PC-3 (cell line): Measurements from ENCODE around the gene RIOX2.

Experiments used
- CTCF ChIP-seq: fragments of 300-600 bp; sonication (generic); conservative IDR thresholded peaks from 2 replicates; pipeline ENCODE4 v1.5.1; 2017; ENCODE audit warnings: antibody characterized with exemption, low read depth, mild to moderate bottlenecking, low read length
- EZH2 ChIP-seq: fragments of 300-600 bp; sonication (generic); IDR thresholded peaks from one replicate; pipeline ENCODE4 v1.6.1; 2017; ENCODE audit warnings: antibody characterized with exemption, mild to moderate bottlenecking, low read length; ENCODE audit not compliant: unreplicated experiment
- EZH2phosphoT487 ChIP-seq: fragments of 300-600 bp; sonication (generic); IDR thresholded peaks from 2 replicates; pipeline ENCODE4 v1.6.1; 2018; ENCODE audit warnings: mild to moderate bottlenecking, antibody characterized with exemption, low read length, borderline replicate concordance

DNA sequence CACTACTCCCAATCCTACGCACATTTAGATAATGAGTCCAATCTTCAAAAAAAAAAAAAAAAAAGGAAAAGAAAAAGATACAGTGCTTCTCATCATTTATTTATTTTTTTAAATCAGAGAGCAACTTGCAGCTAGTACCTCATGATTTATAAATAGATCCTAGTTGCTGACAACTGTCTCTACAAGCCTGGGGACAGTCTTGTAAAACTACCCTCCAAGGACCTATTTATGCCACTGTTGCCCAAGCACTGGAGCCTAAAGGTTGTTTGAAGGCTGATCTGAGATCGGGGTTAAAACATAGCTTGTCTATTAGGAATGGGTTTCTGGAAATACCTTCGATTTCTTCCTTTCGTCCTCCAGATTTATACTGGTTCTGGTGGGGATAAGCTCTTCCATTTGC is 48.2 kb upstream of the RIOX2 start:
- TF ChIP-seq CTCF (no peak), EZH2phosphoT487 (no peak), EZH2 (no peak)
